ENCODE results near the gene MPO.

GRCh38 chr17:58244963-58245362, 35.8 kb downstream of the MPO start:
- no peak for TF ChIP-seq SREBF2 (CRISPR knock-in tag; IDR thresholded peaks at IDR 0.05)
- TF ChIP-seq CHD4 (IDR thresholded peaks at IDR 0.05; ENCODE audit: insufficient read depth, insufficient replicate concordance, low read depth, low read length, poor library complexity, severe bottlenecking) = no peak
- no peak; the same call in 1 of the 2 replicates for TF ChIP-seq MAFF (IDR thresholded peaks at IDR 0.05; ENCODE audit: low read length)
- no peak for TF ChIP-seq GTF2F1 (IDR thresholded peaks at IDR 0.05; ENCODE audit: low read depth, low read length)
- TF ChIP-seq POLR2A (conservative IDR thresholded peaks at IDR 0.05) = no peak
- no peak for TF ChIP-seq MEF2D (tag; conservative IDR thresholded peaks at IDR 0.05; ENCODE audit: low read depth)
- no peak for TF ChIP-seq KDM1A (IDR thresholded peaks at IDR 0.05)
- no peak for TF ChIP-seq CBFB (CRISPR knock-in tag; IDR thresholded peaks at IDR 0.05)
- TF ChIP-seq USF2 (CRISPR knock-in tag; IDR thresholded peaks at IDR 0.05) = no peak
- no peak for TF ChIP-seq ZSCAN32 (CRISPR knock-in tag; IDR thresholded peaks at IDR 0.05)
